ENCODE data around the gene CYP11A1.

CYP11A1 gene

GRCh38 chr15:74387141-74387541 lies 19.7 kb upstream of the CYP11A1 start:
- no peak for DNase-seq

- no peak for DNase-seq
These were observed 19.2 kb upstream of the CYP11A1 start for GRCh38 chr15:74386496-74387140.

- no peak for DNase-seq
These were observed 18.3 kb upstream of the CYP11A1 start for GRCh38 chr15:74385733-74386132.

- DNase-seq = no peak
These were observed 17.6 kb upstream of the CYP11A1 start for GRCh38 chr15:74384881-74385643.

- DNase-seq = no peak
These were observed 17.1 kb upstream of the CYP11A1 start for GRCh38 chr15:74384566-74384880.

- DNase-seq = no peak
These were observed 16.5 kb upstream of the CYP11A1 start for GRCh38 chr15:74383695-74384565.

- no peak for DNase-seq
These were observed 15.8 kb upstream of the CYP11A1 start for GRCh38 chr15:74383286-74383685.

GRCh38 chr15:74382004-74382816 lies 14.8 kb upstream of the CYP11A1 start:
- DNase-seq = peak; percentile 52 to 74

GRCh38 chr15:74381481-74381880 lies 14.0 kb upstream of the CYP11A1 start:
- DNase-seq = no peak

- DNase-seq = no peak
These were observed 13.7 kb upstream of the CYP11A1 start for GRCh38 chr15:74381190-74381453.

GRCh38 chr15:74380361-74381189 lies 13.1 kb upstream of the CYP11A1 start:
- DNase-seq = no peak

GRCh38 chr15:74378848-74379247 lies 11.4 kb upstream of the CYP11A1 start:
- no peak for DNase-seq

- no peak for DNase-seq
These were observed 10.7 kb upstream of the CYP11A1 start for GRCh38 chr15:74377831-74378766.

- no peak for DNase-seq
These were observed 9.6 kb upstream of the CYP11A1 start for GRCh38 chr15:74376825-74377581.

GRCh38 chr15:74376226-74376625 lies 8.8 kb upstream of the CYP11A1 start:
- DNase-seq = no peak

GRCh38 chr15:74375303-74375693 lies 7.9 kb upstream of the CYP11A1 start:
- peak; percentile 55 to 85 for DNase-seq

- no peak for DNase-seq
These were observed 7.3 kb upstream of the CYP11A1 start for GRCh38 chr15:74374648-74375302.

- peak; percentile 66 to 87 for DNase-seq
These were observed 6.5 kb upstream of the CYP11A1 start for GRCh38 chr15:74373731-74374647.
